ENCODE results near the gene HELQ.
"Not testable (repeated sequence)": the region's sequence is repeated elsewhere in the genome, so short reads cannot be mapped to it uniquely, and the experiment has no call there.

The HELQ gene, protein sequence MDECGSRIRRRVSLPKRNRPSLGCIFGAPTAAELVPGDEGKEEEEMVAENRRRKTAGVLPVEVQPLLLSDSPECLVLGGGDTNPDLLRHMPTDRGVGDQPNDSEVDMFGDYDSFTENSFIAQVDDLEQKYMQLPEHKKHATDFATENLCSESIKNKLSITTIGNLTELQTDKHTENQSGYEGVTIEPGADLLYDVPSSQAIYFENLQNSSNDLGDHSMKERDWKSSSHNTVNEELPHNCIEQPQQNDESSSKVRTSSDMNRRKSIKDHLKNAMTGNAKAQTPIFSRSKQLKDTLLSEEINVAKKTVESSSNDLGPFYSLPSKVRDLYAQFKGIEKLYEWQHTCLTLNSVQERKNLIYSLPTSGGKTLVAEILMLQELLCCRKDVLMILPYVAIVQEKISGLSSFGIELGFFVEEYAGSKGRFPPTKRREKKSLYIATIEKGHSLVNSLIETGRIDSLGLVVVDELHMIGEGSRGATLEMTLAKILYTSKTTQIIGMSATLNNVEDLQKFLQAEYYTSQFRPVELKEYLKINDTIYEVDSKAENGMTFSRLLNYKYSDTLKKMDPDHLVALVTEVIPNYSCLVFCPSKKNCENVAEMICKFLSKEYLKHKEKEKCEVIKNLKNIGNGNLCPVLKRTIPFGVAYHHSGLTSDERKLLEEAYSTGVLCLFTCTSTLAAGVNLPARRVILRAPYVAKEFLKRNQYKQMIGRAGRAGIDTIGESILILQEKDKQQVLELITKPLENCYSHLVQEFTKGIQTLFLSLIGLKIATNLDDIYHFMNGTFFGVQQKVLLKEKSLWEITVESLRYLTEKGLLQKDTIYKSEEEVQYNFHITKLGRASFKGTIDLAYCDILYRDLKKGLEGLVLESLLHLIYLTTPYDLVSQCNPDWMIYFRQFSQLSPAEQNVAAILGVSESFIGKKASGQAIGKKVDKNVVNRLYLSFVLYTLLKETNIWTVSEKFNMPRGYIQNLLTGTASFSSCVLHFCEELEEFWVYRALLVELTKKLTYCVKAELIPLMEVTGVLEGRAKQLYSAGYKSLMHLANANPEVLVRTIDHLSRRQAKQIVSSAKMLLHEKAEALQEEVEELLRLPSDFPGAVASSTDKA

GRCh38 chr4:83455281-83456183 lies at the start of gene HELQ, which contains the start of gene MRPS18C:
HELQ (minus strand) TSS chr4:83455823; CDS start chr4:83455693, 130 bp downstream.
MRPS18C (plus strand) TSS chr4:83456058; CDS start chr4:83456078, 20 bp downstream.
- no peaks in the 10 kb centered on the region for H3K27me3 Mint-ChIP-seq
- H3K4me3 Mint-ChIP-seq: peak within 1 kb of the TSS; percentile 94
- H3K36me3 Mint-ChIP-seq: peaks cover 22% of the 10 kb centered on the region
- H3K9me3 Mint-ChIP-seq: no peaks in the 10 kb centered on the region
- peaks cover 19% of the 10 kb centered on the region for H3K4me1 Mint-ChIP-seq
- peak within 1 kb of the TSS; percentile 100 for H3K27ac Mint-ChIP-seq
- peak; percentile 87 for ATAC-seq (ENCODE audit: low read depth)
- peak; percentile 86 to 92 for DNase-seq (ENCODE audit: low spot score in 2 of 2)

DNA sequence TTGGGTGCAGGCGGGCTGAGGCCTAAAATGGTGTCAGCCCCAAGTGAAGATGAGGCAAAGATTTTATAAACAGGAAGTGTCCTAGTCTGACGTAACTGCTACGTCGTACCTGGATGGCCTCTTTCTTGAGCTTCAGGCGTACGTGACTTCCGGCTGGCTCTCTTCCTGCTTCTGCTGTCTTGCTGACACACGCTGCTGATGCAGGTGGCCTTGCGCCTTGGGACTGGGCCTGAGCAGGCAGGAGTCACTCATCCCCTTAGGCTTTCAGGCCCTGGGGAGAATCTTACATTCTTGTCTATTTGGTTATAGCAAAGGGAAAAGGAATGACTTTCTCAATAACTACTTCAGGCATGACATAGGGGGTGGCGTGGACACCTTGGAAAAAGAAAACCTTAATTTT lies 49.4 kb upstream of the HELQ start:
- Mint-ChIP-seq H3K27ac (no peak overlapping the region), H3K4me1 (peaks cover 7% of the 10 kb centered on the region), H3K27me3 (no peaks in the 10 kb centered on the region), H3K36me3 (no peaks in the 10 kb centered on the region), H3K4me3 (no peak overlapping the region), H3K9me3 (peaks cover 3% of the 10 kb centered on the region)
- ATAC-seq (ENCODE audit: low read depth): no peak
- no peak for DNase-seq (ENCODE audit: low spot score in 2 of 2)

- no peak overlapping the region for H3K4me3 Mint-ChIP-seq
- H3K27ac Mint-ChIP-seq: no peak overlapping the region
- DNase-seq (ENCODE audit: low spot score in 2 of 2) (no peak), ATAC-seq (ENCODE audit: low read depth) (no peak)
- no peaks in the 10 kb centered on the region for H3K36me3 Mint-ChIP-seq
- no peaks in the 10 kb centered on the region for H3K27me3 Mint-ChIP-seq
- peaks cover 3% of the 10 kb centered on the region for H3K9me3 Mint-ChIP-seq
- H3K4me1 Mint-ChIP-seq: peaks cover 7% of the 10 kb centered on the region
Measured at GRCh38 chr4:83504503-83504902, 48.9 kb upstream of the HELQ start.

DNA sequence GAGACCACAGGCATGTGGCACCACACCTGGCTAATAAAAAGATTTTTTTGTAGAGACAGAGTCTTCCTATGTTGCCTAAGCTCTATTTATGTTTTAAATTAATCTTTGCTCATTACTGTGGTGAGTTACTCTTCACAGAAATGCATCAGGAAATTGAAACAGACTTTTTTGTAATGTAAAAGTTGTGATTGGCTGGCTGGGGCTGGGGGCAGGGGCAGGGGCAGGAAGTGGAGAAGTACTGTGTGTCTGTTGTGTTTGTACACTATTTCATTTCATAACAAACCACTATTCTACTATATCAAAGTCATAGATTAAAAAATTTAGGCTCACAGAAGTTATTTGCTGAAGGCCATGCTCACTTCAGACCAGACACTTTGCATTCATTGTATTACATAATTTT lies 48.4 kb upstream of the HELQ start:
- Mint-ChIP-seq H3K9me3 (no peaks in the 10 kb centered on the region), H3K36me3 (no peaks in the 10 kb centered on the region), H3K4me1 (peaks cover 2% of the 10 kb centered on the region), H3K27me3 (no peaks in the 10 kb centered on the region), H3K4me3 (no peak overlapping the region), H3K27ac (no peak overlapping the region)
- DNase-seq (ENCODE audit: low spot score in 2 of 2): no peak
- no peak for ATAC-seq (ENCODE audit: low read depth)

DNA sequence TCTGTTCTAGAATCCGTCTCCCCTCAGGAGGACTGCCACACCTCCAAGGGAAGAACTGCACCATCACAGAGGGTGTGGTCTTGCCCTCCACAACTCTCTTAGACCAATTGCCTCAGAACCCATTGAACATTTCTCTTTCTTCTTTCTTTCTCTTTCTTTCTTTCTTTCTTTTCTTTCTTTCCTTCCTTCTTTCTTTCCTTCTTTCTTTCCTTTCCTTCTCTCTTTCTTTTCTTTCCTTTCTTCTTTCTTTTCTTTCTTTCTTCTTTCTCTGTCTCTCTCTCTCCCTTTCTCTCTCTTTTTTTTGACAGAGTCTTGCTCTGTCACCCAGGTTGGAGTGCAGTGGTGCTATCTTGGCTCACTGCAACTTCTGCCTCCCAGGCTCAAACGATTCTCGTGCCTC lies 46.0 kb upstream of the HELQ start:
- not testable (repeated sequence) for H3K36me3 Mint-ChIP-seq; H3K4me1 Mint-ChIP-seq; H3K27ac Mint-ChIP-seq; DNase-seq (ENCODE audit: low spot score in 2 of 2); H3K9me3 Mint-ChIP-seq; ATAC-seq (ENCODE audit: low read depth); H3K4me3 Mint-ChIP-seq; H3K27me3 Mint-ChIP-seq

DNA sequence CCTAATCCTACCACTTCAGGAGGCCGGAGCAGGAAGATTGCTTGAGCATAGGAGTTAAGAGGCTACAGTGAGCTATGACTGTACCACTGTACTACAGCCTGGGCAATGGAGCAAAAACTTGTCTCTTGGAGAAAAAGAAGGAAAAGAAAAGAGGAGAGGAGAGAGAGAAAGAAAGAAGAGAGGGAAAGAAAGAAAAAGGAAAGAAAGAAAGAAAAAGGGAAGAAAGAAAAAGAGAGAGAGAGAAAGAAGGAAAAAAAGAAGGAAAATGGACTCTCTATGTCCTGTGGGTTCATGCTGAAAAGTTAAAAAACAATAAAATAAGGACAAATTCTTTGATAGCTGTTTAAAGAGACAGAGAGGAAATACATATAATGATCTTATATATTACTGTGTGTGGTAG lies 42.6 kb upstream of the HELQ start:
- no peak for DNase-seq (ENCODE audit: low spot score in 2 of 2)

GRCh38 chr4:83496085-83496917 lies 40.7 kb upstream of the HELQ start:
- not testable (repeated sequence) for H3K9me3 Mint-ChIP-seq; H3K36me3 Mint-ChIP-seq; DNase-seq (ENCODE audit: low spot score in 2 of 2); H3K27ac Mint-ChIP-seq; H3K27me3 Mint-ChIP-seq; H3K4me1 Mint-ChIP-seq; H3K4me3 Mint-ChIP-seq; ATAC-seq (ENCODE audit: low read depth)

More for the DNA sequence above, 42.6 kb upstream of the HELQ start:
- Mint-ChIP-seq H3K9me3 (no peaks in the 10 kb centered on the region), H3K27me3 (no peaks in the 10 kb centered on the region), H3K27ac (no peak overlapping the region), H3K36me3 (no peaks in the 10 kb centered on the region), H3K4me1 (no peaks in the 10 kb centered on the region), H3K4me3 (no peak overlapping the region)
- no peak for ATAC-seq (ENCODE audit: low read depth)

- H3K27me3 Mint-ChIP-seq: no peaks in the 10 kb centered on the region
- DNase-seq (ENCODE audit: low spot score in 2 of 2) (peak in 1 of 2 donors; percentile 31), ATAC-seq (ENCODE audit: low read depth) (peak; percentile 59)
- H3K36me3 Mint-ChIP-seq: no peaks in the 10 kb centered on the region
- peaks cover 3% of the 10 kb centered on the region for H3K4me1 Mint-ChIP-seq
- H3K4me3 Mint-ChIP-seq: no peak overlapping the region
- no peaks in the 10 kb centered on the region for H3K9me3 Mint-ChIP-seq
- no peak overlapping the region for H3K27ac Mint-ChIP-seq
Measured at GRCh38 chr4:83490876-83491450, 35.3 kb upstream of the HELQ start.

DNA sequence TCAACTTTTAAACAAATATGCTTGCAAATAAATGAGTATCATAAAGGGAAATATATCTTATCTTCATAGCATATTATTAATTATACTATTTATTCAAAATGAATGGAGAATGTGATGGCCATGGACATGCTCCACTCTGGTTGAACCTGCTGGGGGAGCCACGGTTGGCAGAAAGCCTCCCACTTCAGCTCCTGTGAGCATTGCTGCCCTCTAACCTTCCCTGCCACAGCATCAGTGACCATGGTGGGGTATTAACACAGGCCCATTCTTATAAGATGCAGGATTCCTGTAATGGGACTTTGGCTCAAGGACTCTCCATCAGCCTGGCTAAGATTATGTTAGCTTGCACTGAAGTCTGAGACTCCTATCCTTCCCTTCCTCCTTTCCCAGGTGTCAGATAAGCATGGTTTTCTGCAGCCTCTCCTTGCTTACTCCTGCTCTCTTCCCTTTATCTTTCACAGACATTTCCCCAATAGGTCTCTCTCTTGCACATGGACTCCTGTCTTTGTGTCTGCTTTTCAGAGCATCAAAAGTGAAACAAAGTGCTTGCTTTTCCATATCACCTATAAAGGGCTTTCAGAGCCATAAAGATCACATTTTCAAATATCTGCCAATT lies 34.2 kb upstream of the HELQ start:
- no peaks in the 10 kb centered on the region for H3K27me3 Mint-ChIP-seq
- ATAC-seq (ENCODE audit: low read depth): no peak
- DNase-seq (ENCODE audit: low spot score in 2 of 2): no peak
- H3K27ac Mint-ChIP-seq: no peak overlapping the region
- no peaks in the 10 kb centered on the region for H3K36me3 Mint-ChIP-seq
- H3K9me3 Mint-ChIP-seq: no peaks in the 10 kb centered on the region
- peaks cover 8% of the 10 kb centered on the region for H3K4me1 Mint-ChIP-seq
- H3K4me3 Mint-ChIP-seq: no peak overlapping the region

DNA sequence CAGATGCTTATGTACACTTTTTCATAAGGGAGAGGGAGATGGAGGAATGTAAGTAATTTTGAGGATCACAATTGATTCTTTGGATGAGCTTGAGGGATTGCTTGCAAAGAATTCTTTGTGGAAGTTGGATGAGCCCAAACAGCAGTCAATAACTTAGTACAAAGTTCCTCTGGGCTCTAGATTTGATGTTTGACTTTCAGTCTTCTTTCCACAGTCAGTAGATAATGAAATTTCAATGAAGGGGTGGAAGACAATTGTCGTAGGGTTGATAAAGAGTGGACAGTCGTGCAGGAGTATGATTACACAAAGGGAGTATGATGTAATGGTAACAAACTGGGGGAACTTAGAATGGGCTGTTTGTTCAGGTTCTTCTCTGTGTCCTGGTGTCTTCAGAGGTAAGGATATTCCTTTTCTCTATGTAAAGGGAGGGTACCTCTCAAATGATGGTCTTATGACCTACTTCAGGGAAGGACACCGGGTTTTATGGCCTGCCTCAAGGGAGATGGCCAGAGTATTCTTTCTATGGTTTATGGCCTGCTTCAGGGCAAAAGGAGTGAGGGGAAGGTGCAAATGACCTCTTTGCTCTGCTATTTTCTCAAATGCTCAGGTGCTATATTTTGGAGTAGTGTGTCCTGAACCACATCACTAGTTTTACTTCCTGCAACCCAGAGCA lies 31.0 kb upstream of the HELQ start:
- no peak for DNase-seq (ENCODE audit: low spot score in 2 of 2)
- H3K27ac Mint-ChIP-seq: no peak overlapping the region
- no peaks in the 10 kb centered on the region for H3K9me3 Mint-ChIP-seq
- H3K4me3 Mint-ChIP-seq: no peak overlapping the region
- H3K36me3 Mint-ChIP-seq: no peaks in the 10 kb centered on the region
- H3K4me1 Mint-ChIP-seq: peaks cover 14% of the 10 kb centered on the region
- no peaks in the 10 kb centered on the region for H3K27me3 Mint-ChIP-seq
- no peak for ATAC-seq (ENCODE audit: low read depth)

DNA sequence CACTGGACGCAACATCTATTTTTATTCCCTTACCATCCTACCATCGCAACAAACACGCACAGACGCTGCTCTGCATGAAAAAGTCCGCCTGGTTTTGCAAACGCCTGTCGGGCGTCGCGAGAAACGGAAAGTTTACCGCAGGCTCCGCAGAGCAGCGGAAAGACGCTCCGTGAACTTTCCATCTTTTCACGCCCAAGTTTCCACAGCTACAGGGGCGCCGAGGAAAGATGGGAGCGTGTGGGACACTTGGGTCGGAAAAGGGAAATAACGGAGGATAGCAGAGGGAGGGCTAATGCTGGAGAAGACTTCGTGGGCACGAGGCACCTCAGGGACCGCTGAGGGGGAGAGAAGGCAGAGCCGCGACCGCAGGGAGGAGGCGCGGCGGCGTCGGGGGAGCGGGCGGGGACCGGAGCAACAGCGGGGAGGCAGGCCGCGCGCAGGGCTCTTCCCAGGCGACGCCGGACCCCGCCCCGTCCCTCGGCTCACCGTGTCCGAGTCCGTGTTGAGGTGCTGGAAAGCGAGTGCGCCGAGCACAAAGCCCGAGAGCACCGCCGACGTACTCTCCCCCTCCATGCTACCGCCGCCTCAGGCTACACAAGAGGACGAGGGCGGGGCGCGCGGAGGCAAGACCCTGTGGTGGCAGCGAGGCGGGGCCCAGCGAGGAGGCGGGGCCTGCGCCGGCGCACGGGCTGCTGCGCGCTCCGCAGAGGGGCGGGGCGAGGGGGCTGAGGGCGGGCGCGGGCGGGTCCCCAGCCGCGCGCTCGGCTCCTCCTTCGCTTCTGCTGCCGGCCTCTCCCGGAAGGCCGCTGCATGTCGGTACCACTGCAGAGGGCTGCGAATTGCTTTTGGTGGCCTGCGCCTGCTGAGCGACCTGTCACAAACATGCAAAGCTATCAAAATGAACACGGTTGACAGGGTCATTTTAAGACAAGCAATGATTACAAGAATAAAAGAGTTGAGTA lies 29.2 kb upstream of the HELQ start, which contains the start of gene ABRAXAS1:
TSS of gene ABRAXAS1 (minus strand) at position 601 of the 962 bp plus-strand sequence. CDS start at position 573, 28 bp downstream.
- Mint-ChIP-seq H3K4me1 (peaks cover 12% of the 10 kb centered on the region), H3K27me3 (no peaks in the 10 kb centered on the region), H3K9me3 (no peaks in the 10 kb centered on the region), H3K36me3 (peaks cover under 1% of the 10 kb centered on the region), H3K27ac (peak within 1 kb of the TSS; percentile 95), H3K4me3 (peak within 1 kb of the TSS; percentile 98)
- peak; percentile 92 to 94 for DNase-seq (ENCODE audit: low spot score in 2 of 2)
- ATAC-seq (ENCODE audit: low read depth): peak; percentile 90

Data from memory B cell (primary cell).